ENCODE measurements around the gene TREML1. TPM values are rescaled to one million over a fixed set of nuclear protein-coding genes. Genes with fewer than 3 reads are reported as not detected.

Gene TREML1
- total and polyA plus RNA-seq, 2 of the 8 experiments (the other 6 are each of a cell fraction or from before 2014, with no cell fraction given), result 0.08 TPM; not detected in 1

GRCh38 chr6:41161380-41161779, 7.2 kb upstream of the TREML1 start:
- H3K4ac ChIP-seq (replicated peaks; ENCODE audit: insufficient read length, low read depth, low read length), result no peak overlapping the region
- ChIA-PET POLR2A (ENCODE audit: partially characterized antibody) (no interaction called here), CTCF (ENCODE audit: partially characterized antibody) (interaction anchor here (1.3 to 2.1 kb wide), 2 partner anchors 21 to 30 kb away, joined by 4 to 6 read pairs; no protein-coding TSS in a partner anchor)
- H3K79me1 ChIP-seq (ENCODE audit: low read depth, low read length), result no peaks in the 10 kb centered on the region
- peak overlapping the region; percentile 46; the same call in 1 of the 2 replicates for H2BK15ac ChIP-seq (ENCODE audit: low read length)
- no peak overlapping the region for H4K5ac ChIP-seq (ENCODE audit: insufficient read length, low read depth, low read length)
- H2BK12ac ChIP-seq (ENCODE audit: low read depth, low read length), result no peak overlapping the region
- H3K4me2 ChIP-seq (ENCODE audit: insufficient read depth in 1 of 2, low read depth in 2 of 2, low read length in 2 of 2), result no peak overlapping the region
- H2AFZ ChIP-seq (ENCODE audit: low read length), result no peak overlapping the region
- no peaks in the 10 kb centered on the region for H3K23me2 ChIP-seq (ENCODE audit: low read depth, low read length)
- H3K36me3 ChIP-seq (ENCODE audit: control insufficient read depth in 2 of 4, insufficient read depth in 4 of 4, low read length in 3 of 4), result no peaks in the 10 kb centered on the region
- H3K56ac ChIP-seq (replicated peaks; ENCODE audit: insufficient read length, low read depth, low read length), result no peak overlapping the region
- H3K79me2 ChIP-seq (ENCODE audit: control insufficient read depth in 1 of 2, insufficient read depth in 2 of 2, low read length in 2 of 2), result no peaks in the 10 kb centered on the region
- H3K4me1 ChIP-seq (replicated peaks in 1 of 4; ENCODE audit: control insufficient read depth in 3 of 4, insufficient read depth in 4 of 4, low read length in 3 of 4), result no peaks in the 10 kb centered on the region
- H3K18ac ChIP-seq (ENCODE audit: extremely low read depth, low read length), result no peak overlapping the region
- H2AK5ac ChIP-seq (ENCODE audit: low read depth, low read length), result 0 out of 2 replicates have a peak overlapping the region, but pooled peaks have one; percentile 24
- H4K20me1 ChIP-seq (replicated peaks in 1 of 2; ENCODE audit: control insufficient read depth in 1 of 2, insufficient read depth in 2 of 2, low read length in 2 of 2), result no peaks in the 10 kb centered on the region
- H2BK20ac ChIP-seq (ENCODE audit: low read length), result no peak overlapping the region
- WGBS, 2 experiments (ENCODE audit: extremely low coverage in 1 of 2, insufficient coverage in 1 of 2, insufficient read length in 1 of 2, insufficient replicate concordance in 2 of 2, low coverage in 1 of 2, low lambda C conversion rate in 2 of 2, missing lambda C conversion rate in 1 of 2), result 85% methylated on average over 10 of the region's 10 CpGs; no CpG with 5 or more reads in 1 of the 2 experiments
- H3K27ac ChIP-seq (ENCODE audit: low read depth, low read length), result no peak overlapping the region
- H3K27me3 ChIP-seq (replicated peaks in 1 of 4; ENCODE audit: control insufficient read depth in 3 of 4, extremely low read depth in 1 of 4, insufficient read depth in 3 of 4, low read length in 3 of 4), result no peaks in the 10 kb centered on the region
- no peak overlapping the region for H3K9ac ChIP-seq (replicated peaks in 1 of 4; ENCODE audit: extremely low read depth in 1 of 4, low read depth in 3 of 4, low read length in 3 of 4)
- no peak overlapping the region for H3K4me3 ChIP-seq (ENCODE audit: extremely low read depth in 1 of 4, insufficient read depth in 2 of 4, low read depth in 3 of 4, low read length in 4 of 4)
- no peak overlapping the region for H3K23ac ChIP-seq (ENCODE audit: insufficient read length)
- TF ChIP-seq E2F6 (IDR thresholded peaks at IDR 0.05) (no peak), EGR1 (IDR thresholded peaks at IDR 0.05; ENCODE audit: borderline replicate concordance, low read depth, low read length) (no peak), CTBP2 (IDR thresholded peaks at IDR 0.05; ENCODE audit: borderline replicate concordance, insufficient read depth, insufficient read length, low read length) (no peak), SRF (IDR thresholded peaks at IDR 0.05; ENCODE audit: low read depth, low read length) (no peak), ATF2 (IDR thresholded peaks at IDR 0.05; ENCODE audit: low read length) (no peak), RXRA (IDR thresholded peaks at IDR 0.05; ENCODE audit: insufficient read depth, low read depth, low read length) (no peak), CBX5 (IDR thresholded peaks at IDR 0.05; ENCODE audit: low read depth, low read length) (no peak)
- peak in 1 of 2 experiments; percentile 32 for DNase-seq (ENCODE audit: low read depth in 1 of 2, low spot score in 2 of 2)
- no peak overlapping the region for H2BK5ac ChIP-seq (ENCODE audit: low read depth, low read length)
- H2BK120ac ChIP-seq (replicated peaks; ENCODE audit: low read depth, low read length), result no peak overlapping the region
- no peak overlapping the region for H3K14ac ChIP-seq (ENCODE audit: insufficient read length)
- H4K8ac ChIP-seq (ENCODE audit: extremely low read depth, insufficient read depth, low read length), result no peak overlapping the region
- FAIRE-seq, result no peak
- H4K91ac ChIP-seq (replicated peaks; ENCODE audit: insufficient read length, low read length), result no peak overlapping the region
- H3K9me3 ChIP-seq (ENCODE audit: insufficient read depth in 2 of 2, low read depth in 1 of 2, low read length in 1 of 2), result no peaks in the 10 kb centered on the region
